WI38 (cell line): Measurements from ENCODE around the gene KCNIP2.

Source experiments
- H3K4me3 ChIP-seq: 2 replicates; pipeline ENCODE4 v1.5.1; 2011; ENCODE audit warnings: low read depth, mild to moderate bottlenecking, control low read depth, low read length
- CTCF ChIP-seq: IDR thresholded peaks from 2 replicates; pipeline ENCODE4 v1.5.1; 2012; ENCODE audit warnings: low read depth, mild to moderate bottlenecking, control low read depth, low read length

KCNIP2 gene

GRCh38 chr10:101830322-101831168 is 13.1 kb downstream of the KCNIP2 start:
- no peak for TF ChIP-seq CTCF
- peak overlapping the region; percentile 35 for H3K4me3 ChIP-seq

- H3K4me3 ChIP-seq = no peak overlapping the region
- no peak for TF ChIP-seq CTCF
Observed at GRCh38 chr10:101829561-101830315, 13.9 kb downstream of the KCNIP2 start.

GRCh38 chr10:101828766-101829551 is 14.6 kb downstream of the KCNIP2 start:
- TF ChIP-seq CTCF = no peak
- no peak overlapping the region for H3K4me3 ChIP-seq

- no peak for TF ChIP-seq CTCF
- no peak overlapping the region for H3K4me3 ChIP-seq
Observed at GRCh38 chr10:101827919-101828600, 15.5 kb downstream of the KCNIP2 start.

- TF ChIP-seq CTCF = no peak
- H3K4me3 ChIP-seq = no peak overlapping the region
Observed at GRCh38 chr10:101826852-101827434, 16.7 kb downstream of the KCNIP2 start.

GRCh38 chr10:101824736-101825135 is 18.9 kb downstream of the KCNIP2 start:
- TF ChIP-seq CTCF = no peak

More at GRCh38 chr10:101824736-101825135, 18.9 kb downstream of the KCNIP2 start:
- H3K4me3 ChIP-seq = no peak overlapping the region
